Osteocyte (in vitro differentiated cells): ENCODE data around the gene ZNF761. TPM values are rescaled to one million over a fixed set of nuclear protein-coding genes. Genes with fewer than 3 reads are reported as not detected.
A peak's percentile ranks its signal among the peaks of the same experiment; 100 is the strongest.
"Not testable (repeated sequence)": the region's sequence is repeated elsewhere in the genome, so short reads cannot be mapped to it uniquely, and the experiment has no call there.

ENCODE experiments used
- DNase-seq: peaks from one replicate; pipeline ENCODE4 v3.0.0; 2021; ENCODE audit warnings: mixed read lengths; ENCODE audit not compliant: unreplicated experiment; ENCODE audit errors: extremely low spot score
- H3K27ac Mint-ChIP-seq: one replicate; pipeline ENCODE4 v1.8.0; 2021; ENCODE audit warnings: mild to moderate bottlenecking, mixed read lengths; ENCODE audit not compliant: unreplicated experiment
- H3K27me3 Mint-ChIP-seq: one replicate; pipeline ENCODE4 v1.8.0; 2021; ENCODE audit warnings: mixed read lengths; ENCODE audit not compliant: unreplicated experiment
- H3K36me3 Mint-ChIP-seq: one replicate; pipeline ENCODE4 v1.8.0; 2021; ENCODE audit warnings: mixed read lengths; ENCODE audit not compliant: unreplicated experiment
- H3K4me1 Mint-ChIP-seq: one replicate; pipeline ENCODE4 v1.8.0; 2021; ENCODE audit warnings: mixed read lengths; ENCODE audit not compliant: unreplicated experiment
- H3K4me3 Mint-ChIP-seq: one replicate; pipeline ENCODE4 v1.8.0; 2021; ENCODE audit warnings: mild to moderate bottlenecking, moderate library complexity, mixed read lengths; ENCODE audit not compliant: unreplicated experiment
- H3K9me3 Mint-ChIP-seq: one replicate; pipeline ENCODE4 v1.8.0; 2021; ENCODE audit warnings: mixed read lengths; ENCODE audit not compliant: unreplicated experiment
- total RNA-seq: library from RNA; stranded (reverse); gene quantifications from 2 replicates; pipeline ENCODE4 v1.2.1, GENCODE V29; 2021
- TF ChIP-seq, protein P1 (sequence below): fragments of 200-600 bp; sonication (generic); IDR thresholded peaks from 2 replicates; pipeline ENCODE4 v1.5.0; 2021; ENCODE audit warnings: antibody characterized with exemption, mild to moderate bottlenecking, moderate library complexity

Gene ZNF761
- total RNA-seq, 1 donor from 2014 or later = 9.2 TPM

DNA sequence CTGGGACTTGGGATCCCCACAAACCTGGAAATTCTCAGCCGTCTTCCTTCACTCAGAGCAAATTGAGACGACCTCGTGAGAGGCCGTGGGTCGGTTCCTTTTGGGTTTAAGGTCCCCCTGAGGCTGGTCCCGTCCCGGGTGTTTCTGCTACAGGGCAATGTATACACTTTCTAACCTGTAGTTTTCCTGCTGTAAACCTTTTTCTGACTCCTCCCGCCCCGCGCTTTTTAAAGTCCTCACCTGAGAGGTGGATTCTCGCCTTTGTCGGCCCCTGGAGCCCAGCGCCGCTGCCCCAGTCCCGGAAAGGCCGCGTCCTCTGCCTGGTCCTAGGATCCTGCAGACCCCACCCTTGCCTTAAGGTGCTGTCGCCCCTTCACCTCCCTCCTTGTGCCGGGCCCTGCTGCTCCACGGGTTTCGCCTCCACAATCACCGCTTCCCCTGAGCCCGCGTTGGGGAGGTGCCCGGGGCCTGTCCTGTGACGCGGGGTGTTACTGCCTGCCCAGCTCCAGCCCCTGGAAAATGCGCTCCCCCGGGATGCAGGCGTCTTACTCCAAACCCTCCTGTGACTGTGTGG, 391 bp downstream of the ZNF761 start:
- Mint-ChIP-seq H3K4me1 (peaks cover 15% of the 10 kb centered on the region), H3K4me3 (peak overlapping the region; percentile 91), H3K27ac (peak overlapping the region; percentile 88), H3K36me3 (peaks cover 31% of the 10 kb centered on the region), H3K27me3 (no peaks in the 10 kb centered on the region), H3K9me3 (peaks cover 4% of the 10 kb centered on the region)
- TF ChIP-seq, protein P1, sequence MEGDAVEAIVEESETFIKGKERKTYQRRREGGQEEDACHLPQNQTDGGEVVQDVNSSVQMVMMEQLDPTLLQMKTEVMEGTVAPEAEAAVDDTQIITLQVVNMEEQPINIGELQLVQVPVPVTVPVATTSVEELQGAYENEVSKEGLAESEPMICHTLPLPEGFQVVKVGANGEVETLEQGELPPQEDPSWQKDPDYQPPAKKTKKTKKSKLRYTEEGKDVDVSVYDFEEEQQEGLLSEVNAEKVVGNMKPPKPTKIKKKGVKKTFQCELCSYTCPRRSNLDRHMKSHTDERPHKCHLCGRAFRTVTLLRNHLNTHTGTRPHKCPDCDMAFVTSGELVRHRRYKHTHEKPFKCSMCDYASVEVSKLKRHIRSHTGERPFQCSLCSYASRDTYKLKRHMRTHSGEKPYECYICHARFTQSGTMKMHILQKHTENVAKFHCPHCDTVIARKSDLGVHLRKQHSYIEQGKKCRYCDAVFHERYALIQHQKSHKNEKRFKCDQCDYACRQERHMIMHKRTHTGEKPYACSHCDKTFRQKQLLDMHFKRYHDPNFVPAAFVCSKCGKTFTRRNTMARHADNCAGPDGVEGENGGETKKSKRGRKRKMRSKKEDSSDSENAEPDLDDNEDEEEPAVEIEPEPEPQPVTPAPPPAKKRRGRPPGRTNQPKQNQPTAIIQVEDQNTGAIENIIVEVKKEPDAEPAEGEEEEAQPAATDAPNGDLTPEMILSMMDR = no peak
- DNase-seq = peak; percentile 86

DNA sequence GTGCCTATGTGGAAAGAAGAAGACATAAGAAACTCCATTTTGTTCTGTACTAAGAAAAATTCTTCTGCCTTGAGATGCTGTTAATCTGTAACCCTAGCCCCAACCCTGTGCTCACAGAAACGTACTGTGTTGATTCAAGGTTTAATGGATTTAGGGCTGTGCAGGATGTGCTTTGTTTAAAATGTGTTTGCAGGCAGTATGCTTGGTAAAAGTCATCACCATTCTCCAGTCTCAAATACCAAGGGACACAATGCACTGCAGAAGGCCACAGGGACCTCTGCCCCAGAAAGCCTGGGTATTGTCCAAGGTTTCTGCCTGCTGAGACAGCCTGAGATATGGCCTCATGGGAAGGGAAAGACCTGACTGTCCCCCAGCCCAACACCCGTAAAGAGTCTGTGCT, 12.0 kb downstream of the ZNF761 start:
- not testable (repeated sequence) for DNase-seq, H3K27ac Mint-ChIP-seq, H3K27me3 Mint-ChIP-seq, H3K4me3 Mint-ChIP-seq, H3K4me1 Mint-ChIP-seq
- Mint-ChIP-seq H3K36me3 (peaks cover 74% of the 10 kb centered on the region), H3K9me3 (peaks cover 41% of the 10 kb centered on the region)

DNA sequence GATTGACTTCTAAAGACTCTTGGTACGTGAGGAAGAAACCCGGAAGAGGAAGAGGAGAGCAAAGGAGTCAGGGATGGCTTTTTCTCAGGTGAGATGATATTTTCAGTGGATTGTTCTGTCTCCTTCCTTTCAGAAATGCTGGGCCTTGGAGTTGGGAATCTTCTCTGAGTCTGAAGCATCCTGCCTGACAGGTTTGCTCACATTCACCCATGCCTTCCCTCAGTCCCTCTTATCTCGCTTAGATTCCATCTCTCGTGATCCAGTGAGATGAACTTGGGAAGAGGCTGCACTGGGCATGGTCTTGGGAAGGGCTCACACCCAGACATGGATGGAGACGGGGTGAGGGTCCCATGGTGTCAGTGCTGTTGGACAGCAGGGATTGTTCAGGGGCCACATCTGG, 15.4 kb downstream of the ZNF761 start:
- H3K4me1 Mint-ChIP-seq, H3K4me3 Mint-ChIP-seq, H3K27me3 Mint-ChIP-seq, DNase-seq, H3K27ac Mint-ChIP-seq: not testable (repeated sequence)
- H3K9me3 Mint-ChIP-seq = peaks cover 50% of the 10 kb centered on the region
- peaks cover 78% of the 10 kb centered on the region for H3K36me3 Mint-ChIP-seq

DNA sequence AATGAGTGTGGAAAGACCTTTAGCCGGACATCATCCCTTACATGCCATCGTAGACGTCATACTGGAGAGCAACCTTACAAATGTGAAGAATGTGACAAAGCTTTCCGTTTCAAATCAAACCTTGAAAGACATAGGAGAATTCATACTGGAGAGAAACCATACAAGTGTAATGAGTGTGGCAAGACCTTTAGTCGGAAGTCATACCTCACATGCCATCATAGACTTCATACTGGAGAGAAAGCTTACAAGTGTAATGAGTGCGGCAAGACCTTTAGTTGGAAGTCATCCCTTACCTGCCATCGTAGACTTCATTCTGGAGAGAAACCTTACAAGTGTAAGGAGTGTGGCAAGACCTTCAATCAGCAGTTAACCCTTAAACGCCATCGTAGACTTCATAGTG, 24.0 kb downstream of the ZNF761 start:
- no peak overlapping the region for H3K27ac Mint-ChIP-seq

DNA sequence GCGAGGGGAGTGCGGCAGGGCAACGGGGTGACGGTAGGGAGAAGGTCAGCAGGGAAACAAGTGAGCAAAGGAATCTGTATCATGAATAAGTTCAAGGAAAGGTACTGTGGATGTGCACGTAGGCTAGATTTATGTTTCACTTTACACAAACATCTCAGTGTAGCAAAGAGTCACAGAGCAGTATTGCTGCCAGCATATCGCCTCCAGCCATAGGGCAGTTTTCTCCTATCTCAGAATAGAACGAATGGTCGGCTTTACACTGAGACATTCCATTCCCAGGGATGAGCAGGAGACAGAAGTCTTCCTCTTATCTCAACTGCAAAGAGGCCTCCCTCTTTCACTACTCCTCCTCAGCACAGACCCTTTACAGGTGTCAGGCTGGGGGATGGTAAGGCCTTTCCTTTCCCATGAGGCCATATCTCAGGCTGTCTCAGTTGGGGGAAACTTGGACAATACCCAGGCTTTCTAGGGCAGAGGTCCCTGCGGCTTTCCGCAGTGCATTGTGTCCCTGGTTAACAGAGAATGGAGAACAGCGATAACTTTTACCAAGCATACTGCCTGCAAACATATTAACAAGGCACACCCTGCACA, 28.4 kb downstream of the ZNF761 start:
- H3K9me3 Mint-ChIP-seq = peaks cover 54% of the 10 kb centered on the region
- not testable (repeated sequence) for H3K27ac Mint-ChIP-seq

More for the DNA sequence above, 24.0 kb downstream of the ZNF761 start:
- peaks cover 63% of the 10 kb centered on the region for H3K36me3 Mint-ChIP-seq
- no peak for DNase-seq
- no peak overlapping the region for H3K4me3 Mint-ChIP-seq
- H3K9me3 Mint-ChIP-seq = peaks cover 50% of the 10 kb centered on the region
- H3K4me1 Mint-ChIP-seq = no peaks in the 10 kb centered on the region
- no peaks in the 10 kb centered on the region for H3K27me3 Mint-ChIP-seq
- TF ChIP-seq, protein P1 = no peak

DNA sequence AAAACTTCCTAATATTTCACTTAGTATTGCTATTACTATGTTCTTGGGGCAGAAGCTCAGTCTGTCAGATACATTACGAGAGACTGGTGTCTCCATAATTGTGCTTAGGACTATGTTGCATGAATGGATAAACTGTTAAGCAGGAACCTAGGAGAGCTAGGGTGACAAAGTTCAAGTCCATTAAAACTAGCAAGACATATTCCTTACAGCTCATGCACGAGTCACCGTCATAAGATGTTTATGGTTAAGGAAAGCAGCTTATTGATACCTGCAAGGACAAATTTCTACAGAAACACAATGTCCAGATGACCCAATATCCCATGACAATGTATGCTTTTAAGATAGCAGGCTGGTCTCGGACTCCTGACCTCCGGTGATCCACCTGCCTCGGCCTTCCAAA, 30.1 kb downstream of the ZNF761 start:
- TF ChIP-seq, protein P1 = no peak
- Mint-ChIP-seq H3K27me3 (no peaks in the 10 kb centered on the region), H3K4me3 (no peak overlapping the region), H3K27ac (no peak overlapping the region), H3K4me1 (peaks cover 2% of the 10 kb centered on the region), H3K36me3 (peaks cover 8% of the 10 kb centered on the region), H3K9me3 (peaks cover 37% of the 10 kb centered on the region)
- no peak for DNase-seq

More for the DNA sequence above, 28.4 kb downstream of the ZNF761 start:
- not testable (repeated sequence) for H3K4me3 Mint-ChIP-seq, H3K27me3 Mint-ChIP-seq, H3K4me1 Mint-ChIP-seq, DNase-seq
- peaks cover 23% of the 10 kb centered on the region for H3K36me3 Mint-ChIP-seq
